Activated B cell treated with CpG ODN at 0.5 μM for 24 hours (primary cell): ENCODE data around the gene WNT3A. TPM values are rescaled to one million over a fixed set of nuclear protein-coding genes. Genes with fewer than 3 reads are reported as not detected.

ENCODE experiments used
- ATAC-seq: fragments of 200-7000 bp; cut with Tn5 transposase; one replicate; pipeline ENCODE4 v1.10.0; 2021; ENCODE audit warnings: low read depth, mild to moderate bottlenecking, moderate library complexity
- CTCF ChIA-PET: fragments of 350-600 bp; sonication (Branson Sonifier 250); formaldehyde crosslinking; loops from one replicate; lab custom pipeline; 2021; ENCODE audit warnings: antibody characterized with exemption; lab: Charles Lee
- POLR2A ChIA-PET: fragments of 350-600 bp; sonication (Branson Sonifier 250); formaldehyde crosslinking; loops from one replicate; lab custom pipeline; 2021; ENCODE audit warnings: antibody characterized with exemption; lab: Charles Lee
- DNase-seq: peaks from one replicate; pipeline ENCODE4 v3.0.0; 2022
- H3K27ac Mint-ChIP-seq: one replicate; pipeline ENCODE4 v1.8.0; 2020; ENCODE audit warnings: mixed read lengths
- H3K27me3 Mint-ChIP-seq: one replicate; pipeline ENCODE4 v1.8.0; 2021; ENCODE audit warnings: mixed read lengths
- H3K36me3 Mint-ChIP-seq: one replicate; pipeline ENCODE4 v1.8.0; 2021; ENCODE audit warnings: low read depth, mixed read lengths
- H3K4me1 Mint-ChIP-seq: one replicate; pipeline ENCODE4 v1.8.0; 2021; ENCODE audit warnings: mixed read lengths
- H3K4me3 Mint-ChIP-seq: one replicate; pipeline ENCODE4 v1.8.0; 2020; ENCODE audit warnings: mild to moderate bottlenecking, mixed read lengths
- H3K9me3 Mint-ChIP-seq: one replicate; pipeline ENCODE4 v1.8.0; 2020; ENCODE audit warnings: mixed read lengths
- intact Hi-C: fragments of 100-400 bp; cut with micrococcal nuclease; formaldehyde crosslinking; loops from one replicate; pipeline ENCODE4 v1.15.1; 2024
- total RNA-seq: library from RNA; stranded (reverse); gene quantifications from 2 replicates; pipeline ENCODE4 v1.2.3, GENCODE V29; 2022
- TF ChIP-seq, protein P1 (sequence below): fragments of 200-600 bp; IDR thresholded peaks from one replicate; pipeline ENCODE4 v1.8.0; 2022; ENCODE audit warnings: antibody characterized with exemption, mild to moderate bottlenecking

The WNT3A gene
- total RNA-seq, 1 donor from 2014 or later, result not detected

DNA sequence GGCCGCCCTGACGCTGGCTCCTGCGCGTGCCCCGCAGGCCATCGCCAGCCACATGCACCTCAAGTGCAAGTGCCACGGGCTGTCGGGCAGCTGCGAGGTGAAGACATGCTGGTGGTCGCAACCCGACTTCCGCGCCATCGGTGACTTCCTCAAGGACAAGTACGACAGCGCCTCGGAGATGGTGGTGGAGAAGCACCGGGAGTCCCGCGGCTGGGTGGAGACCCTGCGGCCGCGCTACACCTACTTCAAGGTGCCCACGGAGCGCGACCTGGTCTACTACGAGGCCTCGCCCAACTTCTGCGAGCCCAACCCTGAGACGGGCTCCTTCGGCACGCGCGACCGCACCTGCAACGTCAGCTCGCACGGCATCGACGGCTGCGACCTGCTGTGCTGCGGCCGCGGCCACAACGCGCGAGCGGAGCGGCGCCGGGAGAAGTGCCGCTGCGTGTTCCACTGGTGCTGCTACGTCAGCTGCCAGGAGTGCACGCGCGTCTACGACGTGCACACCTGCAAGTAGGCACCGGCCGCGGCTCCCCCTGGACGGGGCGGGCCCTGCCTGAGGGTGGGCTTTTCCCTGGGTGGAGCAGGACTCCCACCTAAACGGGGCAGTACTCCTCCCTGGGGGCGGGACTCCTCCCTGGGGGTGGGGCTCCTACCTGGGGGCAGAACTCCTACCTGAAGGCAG, 52.3 kb downstream of the WNT3A start:
- intact Hi-C loops, result loop anchor here (2.0 kb wide), 1 partner anchor 24 kb away; the partner anchor contains the start of gene ARF1
- H3K4me1 Mint-ChIP-seq, result peaks cover 15% of the 10 kb centered on the region
- H3K36me3 Mint-ChIP-seq, result no peaks in the 10 kb centered on the region
- CTCF ChIA-PET, result no interaction called here
- ATAC-seq, result peak; percentile 64
- TF ChIP-seq, protein P1, sequence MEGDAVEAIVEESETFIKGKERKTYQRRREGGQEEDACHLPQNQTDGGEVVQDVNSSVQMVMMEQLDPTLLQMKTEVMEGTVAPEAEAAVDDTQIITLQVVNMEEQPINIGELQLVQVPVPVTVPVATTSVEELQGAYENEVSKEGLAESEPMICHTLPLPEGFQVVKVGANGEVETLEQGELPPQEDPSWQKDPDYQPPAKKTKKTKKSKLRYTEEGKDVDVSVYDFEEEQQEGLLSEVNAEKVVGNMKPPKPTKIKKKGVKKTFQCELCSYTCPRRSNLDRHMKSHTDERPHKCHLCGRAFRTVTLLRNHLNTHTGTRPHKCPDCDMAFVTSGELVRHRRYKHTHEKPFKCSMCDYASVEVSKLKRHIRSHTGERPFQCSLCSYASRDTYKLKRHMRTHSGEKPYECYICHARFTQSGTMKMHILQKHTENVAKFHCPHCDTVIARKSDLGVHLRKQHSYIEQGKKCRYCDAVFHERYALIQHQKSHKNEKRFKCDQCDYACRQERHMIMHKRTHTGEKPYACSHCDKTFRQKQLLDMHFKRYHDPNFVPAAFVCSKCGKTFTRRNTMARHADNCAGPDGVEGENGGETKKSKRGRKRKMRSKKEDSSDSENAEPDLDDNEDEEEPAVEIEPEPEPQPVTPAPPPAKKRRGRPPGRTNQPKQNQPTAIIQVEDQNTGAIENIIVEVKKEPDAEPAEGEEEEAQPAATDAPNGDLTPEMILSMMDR, result no peak
- H3K27me3 Mint-ChIP-seq, result peaks cover 31% of the 10 kb centered on the region
- H3K9me3 Mint-ChIP-seq, result no peaks in the 10 kb centered on the region
- H3K27ac Mint-ChIP-seq, result no peak overlapping the region
- POLR2A ChIA-PET, result interaction anchor here (0.5 to 1.0 kb wide), 2 partner anchors 23 to 120 kb away, joined by 3 to 5 read pairs; no protein-coding TSS in a partner anchor
- H3K4me3 Mint-ChIP-seq, result peak overlapping the region; percentile 7
- peak; percentile 31 for DNase-seq

DNA sequence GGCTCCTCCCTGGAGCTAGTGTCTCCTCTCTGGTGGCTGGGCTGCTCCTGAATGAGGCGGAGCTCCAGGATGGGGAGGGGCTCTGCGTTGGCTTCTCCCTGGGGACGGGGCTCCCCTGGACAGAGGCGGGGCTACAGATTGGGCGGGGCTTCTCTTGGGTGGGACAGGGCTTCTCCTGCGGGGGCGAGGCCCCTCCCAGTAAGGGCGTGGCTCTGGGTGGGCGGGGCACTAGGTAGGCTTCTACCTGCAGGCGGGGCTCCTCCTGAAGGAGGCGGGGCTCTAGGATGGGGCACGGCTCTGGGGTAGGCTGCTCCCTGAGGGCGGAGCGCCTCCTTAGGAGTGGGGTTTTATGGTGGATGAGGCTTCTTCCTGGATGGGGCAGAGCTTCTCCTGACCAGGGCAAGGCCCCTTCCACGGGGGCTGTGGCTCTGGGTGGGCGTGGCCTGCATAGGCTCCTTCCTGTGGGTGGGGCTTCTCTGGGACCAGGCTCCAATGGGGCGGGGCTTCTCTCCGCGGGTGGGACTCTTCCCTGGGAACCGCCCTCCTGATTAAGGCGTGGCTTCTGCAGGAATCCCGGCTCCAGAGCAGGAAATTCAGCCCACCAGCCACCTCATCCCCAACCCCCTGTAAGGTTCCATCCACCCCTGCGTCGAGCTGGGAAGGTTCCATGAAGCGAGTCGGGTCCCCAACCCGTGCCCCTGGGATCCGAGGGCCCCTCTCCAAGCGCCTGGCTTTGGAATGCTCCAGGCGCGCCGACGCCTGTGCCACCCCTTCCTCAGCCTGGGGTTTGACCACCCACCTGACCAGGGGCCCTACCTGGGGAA, 53.0 kb downstream of the WNT3A start:
- Mint-ChIP-seq H3K4me3 (peak overlapping the region; percentile 56), H3K27me3 (peaks cover 29% of the 10 kb centered on the region), H3K36me3 (no peaks in the 10 kb centered on the region), H3K4me1 (peaks cover 15% of the 10 kb centered on the region), H3K27ac (no peak overlapping the region), H3K9me3 (no peaks in the 10 kb centered on the region)
- POLR2A ChIA-PET, result interaction anchor here (0.5 to 1.0 kb wide), 2 partner anchors 22 to 119 kb away, joined by 3 to 5 read pairs; no protein-coding TSS in a partner anchor
- peak; percentile 33 for DNase-seq
- ATAC-seq, result peak; percentile 70
- TF ChIP-seq, protein P1, result no peak
- CTCF ChIA-PET, result no interaction called here
- intact Hi-C loops, result loop anchor here (2.0 kb wide), 1 partner anchor 23 kb away; the partner anchor contains the start of gene ARF1

DNA sequence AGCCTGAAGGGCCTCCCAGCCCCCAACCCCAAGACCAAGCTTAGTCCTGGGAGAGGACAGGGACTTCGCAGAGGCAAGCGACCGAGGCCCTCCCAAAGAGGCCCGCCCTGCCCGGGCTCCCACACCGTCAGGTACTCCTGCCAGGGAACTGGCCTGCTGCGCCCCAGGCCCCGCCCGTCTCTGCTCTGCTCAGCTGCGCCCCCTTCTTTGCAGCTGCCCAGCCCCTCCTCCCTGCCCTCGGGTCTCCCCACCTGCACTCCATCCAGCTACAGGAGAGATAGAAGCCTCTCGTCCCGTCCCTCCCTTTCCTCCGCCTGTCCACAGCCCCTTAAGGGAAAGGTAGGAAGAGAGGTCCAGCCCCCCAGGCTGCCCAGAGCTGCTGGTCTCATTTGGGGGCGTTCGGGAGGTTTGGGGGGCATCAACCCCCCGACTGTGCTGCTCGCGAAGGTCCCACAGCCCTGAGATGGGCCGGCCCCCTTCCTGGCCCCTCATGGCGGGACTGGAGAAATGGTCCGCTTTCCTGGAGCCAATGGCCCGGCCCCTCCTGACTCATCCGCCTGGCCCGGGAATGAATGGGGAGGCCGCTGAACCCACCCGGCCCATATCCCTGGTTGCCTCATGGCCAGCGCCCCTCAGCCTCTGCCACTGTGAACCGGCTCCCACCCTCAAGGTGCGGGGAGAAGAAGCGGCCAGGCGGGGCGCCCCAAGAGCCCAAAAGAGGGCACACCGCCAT, 53.8 kb downstream of the WNT3A start:
- ATAC-seq (no peak), DNase-seq (peak; percentile 14)
- POLR2A ChIA-PET, result interaction anchor here (1.0 kb wide), 1 partner anchor 21 kb away, joined by 3 read pairs; no protein-coding TSS in a partner anchor
- no peaks in the 10 kb centered on the region for H3K9me3 Mint-ChIP-seq
- H3K4me1 Mint-ChIP-seq, result peaks cover 15% of the 10 kb centered on the region
- CTCF ChIA-PET, result no interaction called here
- TF ChIP-seq, protein P1, result no peak
- H3K27ac Mint-ChIP-seq, result no peak overlapping the region
- peaks cover 30% of the 10 kb centered on the region for H3K27me3 Mint-ChIP-seq
- no peak overlapping the region for H3K4me3 Mint-ChIP-seq
- no peaks in the 10 kb centered on the region for H3K36me3 Mint-ChIP-seq
- intact Hi-C loops, result no loop called here

DNA sequence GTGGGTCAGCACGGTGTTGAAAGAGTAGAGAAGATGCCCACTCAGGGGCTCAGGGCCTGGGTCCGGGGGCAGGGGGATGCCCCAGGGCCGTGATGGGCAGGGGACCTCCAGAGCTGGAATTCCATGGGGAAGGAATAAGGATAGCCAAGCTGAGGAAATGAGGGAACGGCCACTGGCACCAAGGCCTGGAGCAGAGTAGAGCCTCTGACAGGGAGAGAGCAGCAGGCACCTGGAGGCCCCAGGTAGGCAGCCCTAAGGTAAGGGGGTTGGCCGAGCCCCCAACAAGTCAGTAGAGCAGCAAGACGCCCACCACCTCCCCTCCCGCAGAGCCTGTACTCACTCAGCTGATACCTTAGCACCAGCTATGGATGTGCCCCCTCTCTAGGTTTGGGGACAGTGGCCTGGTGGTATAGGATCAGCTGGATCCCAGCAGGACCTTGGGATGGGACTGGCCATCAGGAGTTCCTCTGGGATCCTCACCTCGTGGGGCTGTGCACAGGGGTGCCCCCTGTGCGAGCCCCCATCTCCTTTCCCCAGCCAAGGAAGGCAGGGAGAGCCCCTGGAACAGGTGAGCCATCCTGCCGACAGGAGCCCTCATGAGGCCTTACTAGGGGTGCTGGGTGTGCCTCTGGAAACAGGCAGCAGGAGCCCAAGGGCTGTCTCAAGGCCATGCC, 54.8 kb downstream of the WNT3A start:
- Mint-ChIP-seq H3K36me3 (no peaks in the 10 kb centered on the region), H3K4me3 (no peak overlapping the region), H3K27me3 (peaks cover 33% of the 10 kb centered on the region), H3K27ac (no peak overlapping the region), H3K4me1 (peaks cover 15% of the 10 kb centered on the region), H3K9me3 (no peaks in the 10 kb centered on the region)
- TF ChIP-seq, protein P1, result no peak
- DNase-seq, result peak; percentile 13
- ChIA-PET POLR2A (no interaction called here), CTCF (no interaction called here)
- intact Hi-C loops, result no loop called here
- ATAC-seq, result no peak
